IPS-15b (cell line): ENCODE data around the gene LEF1.
"Not testable (repeated sequence)": the region's sequence is repeated elsewhere in the genome, so short reads cannot be mapped to it uniquely, and the experiment has no call there.

ENCODE experiments used
- H3K27me3 ChIP-seq: one replicate; pipeline ENCODE4 v1.6.1; 2013; ENCODE audit warnings: low read length; ENCODE audit not compliant: control insufficient read depth, insufficient read depth
- H3K36me3 ChIP-seq: one replicate; pipeline ENCODE4 v1.6.1; 2013; ENCODE audit warnings: low read length; ENCODE audit not compliant: control insufficient read depth, insufficient read depth
- H3K4me1 ChIP-seq: one replicate; pipeline ENCODE4 v1.6.1; 2013; ENCODE audit warnings: mild to moderate bottlenecking, low read length; ENCODE audit not compliant: control insufficient read depth, insufficient read depth
- H3K4me3 ChIP-seq: one replicate; pipeline ENCODE4 v1.5.1; 2013; ENCODE audit warnings: low read depth, low read length
- H3K9ac ChIP-seq: one replicate; pipeline ENCODE4 v1.6.1; 2013; ENCODE audit warnings: low read depth, mild to moderate bottlenecking, low read length
- H3K9me3 ChIP-seq: one replicate; pipeline ENCODE4 v1.6.1; 2013; ENCODE audit warnings: mild to moderate bottlenecking, low read length; ENCODE audit not compliant: control insufficient read depth, insufficient read depth

LEF1 gene

DNA sequence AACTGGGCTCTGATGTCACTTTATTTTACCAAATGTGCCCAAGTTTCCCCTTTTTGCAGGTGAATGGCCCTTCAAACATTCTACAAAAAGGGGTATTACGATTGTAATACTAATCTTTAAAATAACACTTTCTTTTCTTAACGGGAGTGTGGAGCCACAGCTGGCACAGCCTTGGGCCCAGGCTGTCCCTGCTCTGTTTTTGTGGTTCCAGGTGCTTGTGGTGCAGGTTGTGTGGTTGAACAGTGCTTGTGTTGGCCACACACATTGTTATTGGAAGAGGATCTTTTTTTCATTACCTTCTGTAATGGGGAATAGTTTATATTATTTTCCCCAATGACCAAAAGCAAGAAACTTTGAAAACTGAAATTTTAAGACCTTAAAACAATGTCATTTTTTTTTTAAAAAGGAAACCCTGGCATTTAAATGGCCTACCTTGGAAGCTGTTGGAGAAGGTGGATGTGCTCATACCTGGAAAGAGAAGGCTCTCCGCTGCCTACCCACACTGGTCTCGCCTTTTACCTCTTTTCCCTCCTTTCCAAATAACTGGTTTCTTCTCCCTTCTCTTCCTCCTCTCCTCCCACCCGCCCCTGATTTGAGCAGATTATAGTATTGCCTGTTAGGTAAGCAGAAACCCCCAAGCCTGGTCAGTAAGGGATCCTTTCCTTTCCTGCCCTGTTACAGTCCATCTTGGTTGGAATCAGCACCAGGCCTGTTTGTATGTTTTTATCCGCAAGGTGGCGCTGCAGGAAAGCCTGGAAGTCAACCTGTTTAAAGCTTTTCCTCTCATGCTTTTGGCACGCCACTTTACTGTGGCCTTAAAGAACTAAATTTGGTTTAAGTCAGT lies 150.5 kb downstream of the LEF1 start:
- H3K4me1 ChIP-seq = no peaks in the 10 kb centered on the region
- no peak overlapping the region for H3K4me3 ChIP-seq
- no peak overlapping the region for H3K9ac ChIP-seq
- peaks cover 12% of the 10 kb centered on the region for H3K36me3 ChIP-seq
- no peaks in the 10 kb centered on the region for H3K27me3 ChIP-seq
- no peaks in the 10 kb centered on the region for H3K9me3 ChIP-seq

DNA sequence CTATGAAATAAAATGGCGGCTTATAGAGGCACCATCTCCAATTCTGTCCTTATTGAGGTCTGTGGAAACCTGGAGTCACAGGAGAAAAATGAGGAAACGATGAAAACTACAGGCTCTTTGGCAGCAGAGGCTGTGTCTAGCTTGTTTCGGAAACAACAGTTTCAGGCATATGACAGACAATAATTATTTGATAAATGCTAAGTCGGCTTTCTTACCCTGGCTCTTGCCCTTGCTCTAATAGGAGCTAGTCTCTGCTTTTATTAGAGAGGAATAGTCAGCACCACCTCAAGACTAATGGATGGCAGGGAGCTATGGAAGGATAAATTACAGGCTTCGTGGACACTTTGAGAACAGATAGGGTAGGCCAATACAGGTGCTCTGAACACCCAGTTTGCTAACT lies 154.8 kb downstream of the LEF1 start:
- no peaks in the 10 kb centered on the region for H3K4me1 ChIP-seq
- no peak overlapping the region for H3K9ac ChIP-seq
- H3K27me3 ChIP-seq = no peaks in the 10 kb centered on the region
- H3K4me3 ChIP-seq = no peak overlapping the region
- H3K36me3 ChIP-seq = peaks cover 5% of the 10 kb centered on the region
- H3K9me3 ChIP-seq = peaks cover 5% of the 10 kb centered on the region

DNA sequence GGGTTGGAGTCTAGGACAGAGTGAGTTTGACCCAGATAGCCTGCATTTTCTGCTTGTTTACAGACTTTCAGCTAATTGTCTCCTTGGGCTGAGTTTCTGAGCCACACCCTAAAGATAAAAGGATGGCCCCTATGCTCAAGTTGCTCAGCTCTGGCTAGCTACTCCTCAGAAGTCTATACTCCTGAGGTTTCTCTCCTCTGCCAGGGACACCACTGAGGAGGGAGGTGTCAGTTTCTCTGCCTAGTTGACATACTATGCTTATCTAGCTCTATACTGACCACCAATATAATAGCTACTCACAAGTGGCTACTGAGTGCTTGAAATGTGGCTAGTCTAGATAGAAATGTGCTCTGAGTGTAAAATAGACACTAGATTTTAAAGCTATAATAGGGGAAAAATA lies 155.4 kb downstream of the LEF1 start:
- no peak overlapping the region for H3K4me3 ChIP-seq
- no peak overlapping the region for H3K9ac ChIP-seq
- peaks cover 5% of the 10 kb centered on the region for H3K36me3 ChIP-seq
- peaks cover 5% of the 10 kb centered on the region for H3K9me3 ChIP-seq
- no peaks in the 10 kb centered on the region for H3K27me3 ChIP-seq
- H3K4me1 ChIP-seq = no peaks in the 10 kb centered on the region

DNA sequence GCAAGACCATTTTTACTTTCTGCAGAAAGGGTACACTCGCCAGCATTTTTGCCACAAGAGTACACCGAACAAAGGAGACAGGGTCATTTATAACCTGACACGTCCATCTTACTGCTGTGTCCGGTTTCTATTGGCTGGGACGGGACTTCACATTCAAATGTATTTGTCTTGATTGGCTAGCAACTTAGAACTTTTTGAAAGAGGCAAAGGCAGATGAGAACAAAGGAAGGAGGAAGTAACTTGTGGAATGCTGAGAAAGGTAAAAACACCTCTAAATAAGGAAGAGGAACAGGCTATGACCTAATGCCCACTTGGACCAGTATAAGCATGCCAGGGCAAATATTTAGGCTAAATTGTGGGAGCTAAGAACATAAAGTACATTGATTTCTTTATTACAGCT lies 156.3 kb downstream of the LEF1 start:
- H3K9me3 ChIP-seq, H3K4me1 ChIP-seq, H3K9ac ChIP-seq, H3K36me3 ChIP-seq, H3K4me3 ChIP-seq, H3K27me3 ChIP-seq: not testable (repeated sequence)

DNA sequence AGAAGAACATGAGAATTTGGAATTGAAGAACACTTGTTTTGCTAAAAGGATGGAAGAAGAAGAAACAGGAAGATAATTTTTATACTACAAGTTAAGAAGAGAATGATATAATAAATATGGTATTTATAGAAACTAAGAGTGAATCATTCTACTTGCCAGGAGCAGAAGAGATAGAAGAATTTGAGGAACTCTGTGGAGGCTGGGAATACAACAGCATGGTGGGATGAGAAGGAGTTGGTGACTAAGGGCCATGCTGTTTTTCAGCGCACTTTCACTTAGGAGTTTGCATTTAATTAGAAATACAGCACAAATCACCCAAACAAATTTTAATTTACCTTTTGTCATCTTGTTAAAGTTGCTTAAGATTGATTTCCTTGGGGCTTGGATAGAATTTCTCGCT lies 158.6 kb downstream of the LEF1 start:
- H3K27me3 ChIP-seq = no peaks in the 10 kb centered on the region
- H3K9ac ChIP-seq = no peak overlapping the region
- no peaks in the 10 kb centered on the region for H3K36me3 ChIP-seq
- H3K4me1 ChIP-seq = no peaks in the 10 kb centered on the region
- peaks cover 5% of the 10 kb centered on the region for H3K9me3 ChIP-seq
- H3K4me3 ChIP-seq = no peak overlapping the region

DNA sequence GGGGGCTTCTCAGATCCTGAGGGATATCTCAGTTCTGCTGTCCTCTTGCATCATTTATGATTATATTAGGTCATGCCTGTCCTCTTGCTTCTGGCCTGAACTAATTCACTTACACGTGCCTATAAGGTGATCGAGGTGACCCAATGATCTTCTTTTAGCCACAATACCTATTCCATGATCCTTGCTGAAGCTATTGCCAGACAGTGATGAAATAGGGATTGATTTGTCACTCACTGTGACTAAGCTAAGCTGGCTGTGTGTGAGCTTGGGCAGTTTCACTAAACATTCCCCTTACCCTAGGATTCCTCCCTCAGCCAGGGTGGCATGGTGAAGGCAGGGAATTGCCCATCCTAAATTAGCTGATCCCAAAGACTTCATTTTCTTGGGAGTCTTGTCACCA lies 160.0 kb downstream of the LEF1 start:
- Histone ChIP-seq H3K4me3 (no peak overlapping the region), H3K9ac (no peak overlapping the region), H3K36me3 (no peaks in the 10 kb centered on the region), H3K27me3 (no peaks in the 10 kb centered on the region), H3K9me3 (peaks cover 5% of the 10 kb centered on the region), H3K4me1 (no peaks in the 10 kb centered on the region)

DNA sequence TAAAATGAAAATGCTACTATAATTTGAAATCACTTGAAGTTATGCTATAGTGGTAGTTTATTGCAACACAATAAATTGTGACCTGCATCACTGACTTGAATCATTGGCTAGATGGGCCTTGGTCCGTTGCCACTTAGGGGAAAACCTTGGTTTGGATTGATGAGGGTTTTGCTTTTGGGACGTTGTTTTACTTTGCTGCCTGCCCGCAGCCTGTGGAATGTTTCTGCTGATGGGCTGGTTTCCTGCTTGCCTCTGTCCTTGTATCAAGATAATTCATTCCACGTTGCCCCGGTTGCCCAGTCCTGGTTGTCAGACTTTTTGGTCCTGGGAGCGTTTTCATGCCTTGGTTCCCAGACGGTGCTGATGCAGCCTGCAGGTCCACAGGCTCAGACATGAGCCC lies 160.7 kb downstream of the LEF1 start:
- no peaks in the 10 kb centered on the region for H3K27me3 ChIP-seq
- no peaks in the 10 kb centered on the region for H3K36me3 ChIP-seq
- H3K9me3 ChIP-seq = peaks cover 5% of the 10 kb centered on the region
- H3K4me1 ChIP-seq = no peaks in the 10 kb centered on the region
- H3K4me3 ChIP-seq = no peak overlapping the region
- H3K9ac ChIP-seq = no peak overlapping the region

DNA sequence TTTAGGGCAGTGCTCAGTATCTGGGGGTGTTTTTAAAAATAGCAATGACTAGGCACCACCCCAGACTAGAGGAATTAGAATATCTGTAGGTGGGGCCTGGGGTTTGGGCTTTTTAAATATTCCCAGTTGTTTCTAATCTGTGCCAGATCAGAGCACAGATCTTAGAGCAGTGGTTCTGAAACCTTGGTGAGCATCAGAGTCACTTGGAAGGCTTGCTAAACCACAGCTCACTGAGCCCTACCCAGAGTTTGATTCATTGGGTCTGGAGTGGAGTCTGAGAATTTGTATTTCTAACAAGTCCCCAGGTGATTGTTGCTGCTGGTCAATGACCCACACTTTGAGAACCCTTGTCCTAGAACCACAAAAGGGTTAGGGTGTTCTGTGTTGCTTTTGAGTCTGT lies 162.4 kb downstream of the LEF1 start:
- no peaks in the 10 kb centered on the region for H3K27me3 ChIP-seq
- no peak overlapping the region for H3K4me3 ChIP-seq
- peaks cover 3% of the 10 kb centered on the region for H3K9me3 ChIP-seq
- H3K36me3 ChIP-seq = no peaks in the 10 kb centered on the region
- H3K4me1 ChIP-seq = no peaks in the 10 kb centered on the region
- no peak overlapping the region for H3K9ac ChIP-seq

DNA sequence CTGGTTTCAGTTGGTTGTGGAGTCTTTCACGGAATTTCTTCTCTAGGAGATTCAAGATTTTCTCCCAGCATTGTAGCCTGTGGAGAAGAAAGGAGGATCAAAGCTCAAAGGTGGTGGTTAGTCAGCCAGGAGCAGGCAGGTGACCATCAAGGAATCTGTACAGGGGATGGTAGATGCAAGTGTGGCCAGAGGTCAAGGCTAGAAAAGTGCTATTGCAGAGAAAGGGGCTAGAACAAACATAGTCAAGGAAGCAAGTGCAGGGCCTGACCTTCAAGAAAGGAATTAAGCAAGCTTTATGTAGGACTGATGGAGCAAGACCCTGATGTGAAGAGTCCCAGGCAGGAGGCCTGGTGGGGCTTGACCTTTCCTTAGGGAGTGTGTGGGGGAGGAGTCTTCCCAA lies 162.9 kb downstream of the LEF1 start:
- H3K9ac ChIP-seq = no peak overlapping the region
- H3K27me3 ChIP-seq = no peaks in the 10 kb centered on the region
- no peaks in the 10 kb centered on the region for H3K9me3 ChIP-seq
- no peaks in the 10 kb centered on the region for H3K36me3 ChIP-seq
- H3K4me1 ChIP-seq = no peaks in the 10 kb centered on the region
- no peak overlapping the region for H3K4me3 ChIP-seq

DNA sequence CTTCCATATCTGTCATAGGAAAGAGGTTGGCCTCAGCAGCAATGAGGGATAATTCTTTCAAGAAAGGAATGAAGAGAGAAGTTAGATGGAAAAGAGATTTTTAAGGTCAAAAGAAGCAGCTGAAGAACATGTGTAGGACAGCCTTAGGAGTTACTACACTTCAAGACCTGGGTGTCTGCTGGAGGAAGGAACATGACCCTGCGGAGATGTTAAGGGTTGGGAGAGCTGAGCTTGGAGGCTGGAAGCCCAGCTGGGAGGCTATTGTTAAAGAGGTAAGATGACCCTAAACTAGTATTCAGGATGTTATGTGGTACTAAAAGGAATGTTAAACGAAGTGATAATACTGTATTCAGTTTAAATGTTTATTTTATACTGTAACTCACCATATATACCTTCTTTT lies 164.1 kb downstream of the LEF1 start:
- H3K27me3 ChIP-seq = no peaks in the 10 kb centered on the region
- H3K9ac ChIP-seq = no peak overlapping the region
- H3K36me3 ChIP-seq = no peaks in the 10 kb centered on the region
- no peaks in the 10 kb centered on the region for H3K4me1 ChIP-seq
- H3K4me3 ChIP-seq = no peak overlapping the region
- H3K9me3 ChIP-seq = no peaks in the 10 kb centered on the region

DNA sequence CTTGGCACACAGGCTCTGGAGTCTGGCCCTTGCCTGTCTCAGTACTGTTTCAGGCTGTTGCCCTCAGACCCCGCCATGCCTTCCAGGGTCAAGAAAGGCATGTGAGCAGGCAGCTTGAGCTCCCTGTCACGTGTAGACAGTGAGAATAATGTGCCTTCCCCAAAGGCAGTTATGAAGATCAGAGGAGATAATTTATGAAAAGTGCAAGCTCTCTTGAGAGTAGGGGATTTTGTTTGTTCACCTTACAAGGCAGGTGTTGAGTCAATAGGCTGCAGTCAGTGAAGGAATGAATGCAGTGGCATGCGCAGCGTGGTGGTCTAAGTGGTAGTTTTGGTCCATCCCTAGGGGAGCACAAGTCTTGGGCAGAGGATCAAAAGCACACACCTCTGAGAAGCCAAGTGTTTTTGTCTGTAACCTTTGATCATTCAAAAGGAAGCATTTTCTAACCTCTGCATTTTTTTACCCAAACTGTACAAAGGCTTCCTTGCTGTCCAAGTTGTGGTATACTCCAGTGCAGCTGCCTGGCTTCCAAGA lies 164.7 kb downstream of the LEF1 start:
- no peaks in the 10 kb centered on the region for H3K27me3 ChIP-seq

DNA sequence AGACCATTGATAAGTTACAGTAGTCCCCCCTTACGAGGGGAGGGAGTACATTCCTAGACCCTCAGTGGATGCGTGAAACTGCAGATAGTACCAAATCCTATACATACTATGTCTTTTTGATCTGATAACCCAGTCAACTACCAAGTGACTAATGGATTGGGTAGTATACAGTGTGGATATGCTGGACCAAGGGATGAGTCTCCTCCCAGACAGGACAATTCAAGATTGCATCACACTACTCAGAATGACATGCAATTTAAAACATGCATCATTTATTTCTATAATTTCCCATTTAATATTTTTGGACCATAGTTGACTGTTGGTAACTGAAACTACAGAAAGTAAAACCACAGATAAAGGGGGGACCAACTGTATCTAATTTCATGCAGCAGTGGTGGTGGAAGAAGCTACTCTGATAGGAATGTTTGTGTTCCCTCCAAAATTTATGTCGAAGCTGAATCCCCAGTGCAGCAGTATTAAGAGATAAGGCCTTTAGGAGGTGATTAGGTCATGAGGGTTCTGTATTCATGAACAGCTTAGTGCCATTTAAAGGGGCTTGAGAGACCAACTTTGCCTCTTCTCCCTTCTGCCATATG lies 167.1 kb downstream of the LEF1 start:
- Histone ChIP-seq H3K4me1 (no peaks in the 10 kb centered on the region), H3K27me3 (no peaks in the 10 kb centered on the region), H3K9ac (no peak overlapping the region), H3K4me3 (no peak overlapping the region), H3K9me3 (no peaks in the 10 kb centered on the region), H3K36me3 (no peaks in the 10 kb centered on the region)

More for the DNA sequence above, 164.7 kb downstream of the LEF1 start:
- H3K9ac ChIP-seq = no peak overlapping the region
- H3K4me1 ChIP-seq = no peaks in the 10 kb centered on the region
- H3K36me3 ChIP-seq = no peaks in the 10 kb centered on the region
- no peaks in the 10 kb centered on the region for H3K9me3 ChIP-seq
- no peak overlapping the region for H3K4me3 ChIP-seq
